Muscle of arm (tissue), 14 donors: ENCODE measurements around the gene BBLN. TPM values are rescaled to one million over a fixed set of nuclear protein-coding genes. Genes with fewer than 3 reads are reported as not detected.
A peak's percentile ranks its signal among the peaks of the same experiment; 100 is the strongest.
"Not testable (repeated sequence)": the region's sequence is repeated elsewhere in the genome, so short reads cannot be mapped to it uniquely, and the experiment has no call there.

Experiments
- DNase-seq: peaks from one replicate; pipeline ENCODE4 v3.0.0-alpha.2; 2013
- long read RNA-seq, 11 donors: transcript quantifications; one replicate each; lab custom pipeline, GENCODE V29; 2026
- polyA plus RNA-seq, 12 donors: library from polyadenylated mRNA; unstranded; fragments of 120-200 nt; gene quantifications; one replicate each; pipeline ENCODE4 v1.2.1, GENCODE V29; 2013; ENCODE audit not compliant: insufficient read length in 12 of 12

The BBLN gene, protein sequence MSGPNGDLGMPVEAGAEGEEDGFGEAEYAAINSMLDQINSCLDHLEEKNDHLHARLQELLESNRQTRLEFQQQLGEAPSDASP
- 10 to 100 TPM in 11 of 12 donors, not detected in 1; 16.6 to 61.6 (median 22.2) TPM for polyA plus RNA-seq
- long read RNA-seq, donor 1, transcript C9orf16-201 (2 exons, 713 nt), result major isoform, 42 of 42 reads
- long read RNA-seq, donor 1, partial matches to known transcripts, result 0 of 42 reads
- long read RNA-seq, donor 1, other reads (novel, unspliced or antisense), result 0 of 42 reads
- long read RNA-seq, donor 2, transcript C9orf16-201 (2 exons, 713 nt), result major isoform, 23 of 23 reads
- long read RNA-seq, donor 2, partial matches to known transcripts, result 0 of 23 reads
- long read RNA-seq, donor 2, other reads (novel, unspliced or antisense), result 0 of 23 reads
- long read RNA-seq, donor 3, transcript C9orf16-201 (2 exons, 713 nt), result major isoform, 14 of 20 reads
- long read RNA-seq, donor 3, partial matches to known transcripts, result 6 of 20 reads
- long read RNA-seq, donor 3, other reads (novel, unspliced or antisense), result 0 of 20 reads
- long read RNA-seq, donor 4, transcript C9orf16-201 (2 exons, 713 nt), result major isoform, 11 of 11 reads
- long read RNA-seq, donor 4, partial matches to known transcripts, result 0 of 11 reads
- long read RNA-seq, donor 4, other reads (novel, unspliced or antisense), result 0 of 11 reads
- long read RNA-seq, donor 5, result 0 reads
- long read RNA-seq, donor 6, transcript C9orf16-201 (2 exons, 713 nt), result major isoform, 18 of 18 reads
- long read RNA-seq, donor 6, partial matches to known transcripts, result 0 of 18 reads
- long read RNA-seq, donor 6, other reads (novel, unspliced or antisense), result 0 of 18 reads
- long read RNA-seq, donor 7, transcript C9orf16-201 (2 exons, 713 nt), result major isoform, 16 of 16 reads
- long read RNA-seq, donor 7, partial matches to known transcripts, result 0 of 16 reads
- long read RNA-seq, donor 7, other reads (novel, unspliced or antisense), result 0 of 16 reads
- long read RNA-seq, donor 8, transcript C9orf16-201 (2 exons, 713 nt), result major isoform, 28 of 28 reads
- long read RNA-seq, donor 8, partial matches to known transcripts, result 0 of 28 reads
- long read RNA-seq, donor 8, other reads (novel, unspliced or antisense), result 0 of 28 reads
- long read RNA-seq, donor 9, transcript C9orf16-201 (2 exons, 713 nt), result major isoform, 20 of 47 reads
- long read RNA-seq, donor 9, partial matches to known transcripts, result 19 of 47 reads
- long read RNA-seq, donor 9, other reads (novel, unspliced or antisense), result 8 of 47 reads
- long read RNA-seq, donor 10, transcript C9orf16-201 (2 exons, 713 nt), result major isoform, 18 of 40 reads
- long read RNA-seq, donor 10, partial matches to known transcripts, result 15 of 40 reads
- long read RNA-seq, donor 10, other reads (novel, unspliced or antisense), result 7 of 40 reads
- long read RNA-seq, donor 11, transcript C9orf16-201 (2 exons, 713 nt), result major isoform, 19 of 19 reads
- long read RNA-seq, donor 11, partial matches to known transcripts, result 0 of 19 reads
- long read RNA-seq, donor 11, other reads (novel, unspliced or antisense), result 0 of 19 reads

DNA sequence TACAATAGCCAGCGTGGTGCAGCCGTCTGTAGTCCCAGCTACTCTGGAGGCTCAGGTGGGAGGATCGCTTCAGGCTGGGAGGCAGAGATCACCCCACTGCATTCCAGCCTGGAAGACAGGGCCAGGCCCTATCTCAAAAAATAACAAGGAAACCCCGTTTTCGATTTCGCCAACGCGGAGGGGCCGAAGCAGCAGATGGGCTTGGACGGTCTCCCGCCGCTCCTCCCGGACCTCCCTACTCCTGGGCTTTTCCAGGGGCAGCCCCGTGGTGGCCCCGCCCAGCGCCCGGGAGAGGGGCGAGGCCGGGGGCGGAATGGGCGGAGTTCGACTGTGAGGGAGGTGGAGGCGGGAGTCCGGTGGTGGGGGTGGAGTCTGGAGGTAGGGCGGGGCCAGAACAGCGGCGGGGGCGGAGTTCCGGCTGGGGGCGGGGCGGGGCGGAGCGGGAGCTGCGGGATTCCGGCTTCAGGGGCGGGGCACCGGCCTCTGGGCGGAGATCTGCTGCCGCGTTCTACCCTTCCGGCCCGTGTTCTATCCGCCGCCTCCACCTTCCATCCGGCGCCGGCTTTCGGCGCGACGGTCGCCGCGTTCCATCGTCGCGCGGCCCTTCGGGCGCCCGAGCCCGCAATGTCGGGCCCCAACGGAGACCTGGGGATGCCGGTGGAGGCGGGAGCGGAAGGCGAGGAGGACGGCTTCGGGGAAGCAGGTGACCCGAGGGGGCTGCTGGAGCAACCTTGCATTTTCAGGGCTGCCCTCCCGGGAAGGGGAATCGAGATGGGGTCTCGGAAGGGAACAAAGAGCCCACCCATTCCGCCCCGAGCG lies at the start of gene BBLN:
Gene BBLN (plus strand): TSS at position 482 of the 819 bp plus-strand sequence. CDS start 143 bp downstream, at position 625.
- DNase-seq, result peak; percentile 93

DNA sequence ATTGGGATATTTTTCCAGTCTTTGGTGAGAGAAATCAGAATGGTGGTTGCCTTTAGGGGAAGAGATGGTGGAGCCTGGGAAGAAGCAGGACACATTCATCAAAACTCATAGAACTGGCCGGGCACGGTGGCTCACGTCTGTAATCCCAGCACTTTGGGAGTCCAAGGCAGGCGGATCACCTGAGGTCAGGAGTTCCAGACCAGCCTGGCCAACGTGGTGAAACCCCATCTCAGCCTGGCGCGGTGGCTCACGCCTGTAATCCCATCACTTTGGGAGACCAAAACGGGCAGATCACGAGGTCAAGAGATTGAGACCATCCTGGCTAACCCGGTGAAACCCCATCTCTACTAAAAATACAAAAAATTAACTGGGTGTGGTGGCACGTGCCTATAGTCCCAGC lies 48.3 kb upstream of the BBLN start:
- not testable (repeated sequence) for DNase-seq

DNA sequence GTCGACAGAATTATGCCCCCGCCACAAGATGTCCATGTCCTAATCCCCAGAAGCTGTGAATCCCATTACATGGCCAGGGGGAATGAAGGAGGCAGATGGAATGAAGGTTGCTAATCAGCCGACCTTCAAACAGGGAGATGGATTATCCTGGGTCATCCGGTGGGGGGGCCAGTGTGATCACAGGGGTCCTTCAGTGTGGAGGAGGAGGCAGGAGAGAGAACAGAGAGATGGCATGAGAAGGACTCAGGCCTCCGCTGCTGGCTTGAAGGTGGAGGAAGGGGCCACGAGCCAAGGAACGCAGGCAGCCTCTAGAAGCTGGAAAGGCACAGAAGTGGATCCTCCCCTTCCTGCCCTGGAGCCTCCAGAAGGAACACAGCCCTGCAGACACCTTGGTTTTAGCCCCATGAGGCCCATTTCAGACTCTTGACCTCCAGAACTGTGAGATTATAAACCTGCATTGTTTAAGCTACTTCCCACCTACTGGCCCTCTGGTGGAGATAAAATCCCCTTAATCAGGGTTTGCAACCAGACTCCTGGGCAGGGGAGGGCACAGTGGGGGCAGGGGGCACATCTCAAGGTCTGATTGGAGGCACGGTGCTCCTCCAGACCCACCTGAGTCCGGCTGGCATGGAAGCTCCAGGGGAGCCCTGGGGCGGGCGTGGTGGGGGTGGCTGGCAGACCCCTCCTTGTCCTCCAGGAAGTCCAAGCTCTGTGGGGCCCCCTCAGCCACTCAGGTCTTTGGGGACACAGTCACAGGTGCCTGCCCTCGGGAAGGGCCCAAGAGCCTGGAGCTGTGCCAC lies 46.3 kb upstream of the BBLN start:
- no peak for DNase-seq

DNA sequence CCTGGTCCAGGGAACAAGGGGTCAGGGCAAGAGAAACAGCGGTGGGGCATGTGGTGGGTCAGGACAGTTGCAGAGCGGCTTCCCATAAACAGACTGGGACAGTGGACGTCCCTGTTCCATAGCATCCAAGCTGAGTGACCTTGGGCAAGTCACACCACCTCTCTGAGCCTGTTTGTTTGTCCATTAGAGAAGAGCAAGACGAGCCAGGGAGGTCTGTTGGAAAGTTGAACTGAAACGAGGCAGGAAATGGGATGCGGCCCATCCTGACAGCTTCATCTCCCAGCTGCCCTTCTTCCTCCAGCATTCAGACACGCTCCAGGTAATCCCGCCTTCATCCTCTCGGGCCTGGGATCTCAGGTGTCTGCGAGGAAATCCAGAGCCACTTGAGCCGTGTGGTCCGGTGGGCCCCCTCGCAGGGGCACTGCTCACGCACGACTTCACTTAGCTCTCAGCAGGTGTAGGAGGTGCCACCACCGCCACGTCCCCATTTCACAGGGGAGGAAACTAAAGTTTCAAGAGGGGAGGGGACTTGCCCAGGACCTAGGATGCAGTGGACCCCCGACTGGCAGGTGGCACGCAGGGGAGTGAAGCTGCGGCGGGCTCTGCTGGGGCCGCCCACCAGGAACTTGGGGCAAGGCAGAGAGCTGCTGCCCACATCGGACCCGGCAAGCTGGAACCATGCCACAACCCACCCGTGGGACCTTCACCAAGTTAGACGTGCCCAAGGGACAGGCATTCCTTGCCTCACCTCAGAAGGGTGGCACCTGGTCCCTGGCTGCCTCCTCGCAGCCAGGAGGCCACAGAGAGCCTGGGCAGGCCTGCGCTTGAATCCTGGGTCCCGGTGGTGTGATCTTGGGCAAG lies 45.5 kb upstream of the BBLN start:
- DNase-seq, result no peak

DNA sequence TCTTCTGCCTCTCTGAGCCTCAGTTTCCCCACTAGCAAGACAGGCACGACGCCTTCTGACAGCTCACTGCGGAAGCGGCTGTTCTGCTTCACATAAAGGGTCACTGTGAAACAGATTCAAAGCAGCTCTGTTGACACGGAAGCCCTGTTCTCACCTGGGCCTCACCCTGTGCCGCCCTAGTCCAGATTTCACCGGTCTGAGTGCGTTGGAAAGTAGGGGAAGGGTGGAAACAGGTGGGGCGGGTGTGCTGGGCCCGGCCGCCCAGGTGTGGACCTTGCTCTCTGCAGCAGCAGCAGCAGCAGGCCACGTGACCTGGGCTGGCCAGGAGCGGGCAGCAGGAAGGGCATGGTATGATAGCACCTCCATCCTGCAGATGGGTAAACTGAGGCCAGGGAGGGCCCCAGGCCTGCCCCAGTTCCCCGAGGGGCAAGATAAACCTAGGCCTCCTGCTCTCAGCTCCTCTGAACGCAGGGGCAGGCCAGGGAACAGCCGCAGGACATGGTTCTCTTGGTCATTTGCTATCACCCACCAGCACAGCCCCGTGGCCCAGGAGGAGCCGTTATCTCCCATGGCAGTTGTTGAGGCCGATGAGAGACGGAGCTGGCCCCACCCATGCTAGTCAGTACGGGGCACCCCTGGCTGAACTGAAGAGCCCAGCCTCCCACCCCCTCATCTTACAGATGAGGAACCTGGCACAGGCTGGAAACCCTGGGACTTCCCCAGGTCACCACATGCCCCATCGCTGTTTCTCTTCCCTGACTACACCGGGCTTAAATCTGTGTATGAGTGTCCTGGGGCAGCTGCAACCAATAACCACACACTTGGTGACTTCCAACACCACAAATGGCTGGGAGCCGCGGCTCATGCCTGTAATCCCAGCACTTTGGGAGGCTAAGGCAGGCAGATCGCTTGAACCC lies 44.6 kb upstream of the BBLN start:
- DNase-seq, result no peak

DNA sequence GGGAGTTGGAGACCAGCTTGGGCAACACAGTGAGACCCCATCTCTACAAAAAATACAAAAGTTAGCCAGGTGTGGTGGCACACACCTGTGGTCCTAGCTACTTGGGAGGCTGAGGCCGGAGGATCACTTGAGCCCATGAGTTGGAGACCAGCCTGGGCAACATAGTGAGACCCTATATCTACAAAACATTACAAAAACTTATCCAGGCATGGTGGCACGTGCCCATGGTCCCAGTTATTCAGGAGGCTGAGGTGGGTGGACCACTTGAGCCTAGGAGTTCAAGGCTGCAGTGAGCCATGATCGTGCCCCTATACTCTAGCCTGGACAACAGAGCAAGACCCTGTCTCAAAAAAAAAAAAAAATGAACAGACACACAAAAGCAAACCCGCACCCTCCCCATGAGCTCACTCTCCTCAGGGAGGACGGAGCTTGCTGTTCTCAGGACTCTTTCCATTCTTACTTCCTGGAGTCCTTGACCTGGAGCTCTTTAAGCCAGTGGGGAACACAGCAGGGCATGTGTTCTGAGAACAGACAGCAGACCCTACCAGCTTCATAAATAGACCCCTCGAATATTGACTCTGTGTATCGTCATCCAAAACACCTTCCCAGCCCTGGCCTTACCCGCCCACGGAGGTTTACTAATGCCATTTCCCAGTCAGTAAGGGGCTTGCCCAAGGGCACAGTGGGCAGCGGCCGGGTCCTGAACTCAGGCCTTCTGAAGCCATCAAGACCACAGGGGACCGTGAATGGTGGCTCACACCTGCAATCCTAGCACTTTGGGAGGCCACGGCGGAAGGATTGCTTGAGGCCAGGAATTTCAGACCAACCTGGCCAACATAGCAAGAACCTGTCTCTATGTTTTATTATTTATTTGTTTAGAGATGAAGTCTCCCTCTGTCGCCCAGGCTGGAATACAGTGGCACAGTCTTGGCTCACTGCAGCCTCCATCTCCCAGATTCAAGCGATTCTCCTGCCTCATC lies 43.7 kb upstream of the BBLN start:
- no peak for DNase-seq

DNA sequence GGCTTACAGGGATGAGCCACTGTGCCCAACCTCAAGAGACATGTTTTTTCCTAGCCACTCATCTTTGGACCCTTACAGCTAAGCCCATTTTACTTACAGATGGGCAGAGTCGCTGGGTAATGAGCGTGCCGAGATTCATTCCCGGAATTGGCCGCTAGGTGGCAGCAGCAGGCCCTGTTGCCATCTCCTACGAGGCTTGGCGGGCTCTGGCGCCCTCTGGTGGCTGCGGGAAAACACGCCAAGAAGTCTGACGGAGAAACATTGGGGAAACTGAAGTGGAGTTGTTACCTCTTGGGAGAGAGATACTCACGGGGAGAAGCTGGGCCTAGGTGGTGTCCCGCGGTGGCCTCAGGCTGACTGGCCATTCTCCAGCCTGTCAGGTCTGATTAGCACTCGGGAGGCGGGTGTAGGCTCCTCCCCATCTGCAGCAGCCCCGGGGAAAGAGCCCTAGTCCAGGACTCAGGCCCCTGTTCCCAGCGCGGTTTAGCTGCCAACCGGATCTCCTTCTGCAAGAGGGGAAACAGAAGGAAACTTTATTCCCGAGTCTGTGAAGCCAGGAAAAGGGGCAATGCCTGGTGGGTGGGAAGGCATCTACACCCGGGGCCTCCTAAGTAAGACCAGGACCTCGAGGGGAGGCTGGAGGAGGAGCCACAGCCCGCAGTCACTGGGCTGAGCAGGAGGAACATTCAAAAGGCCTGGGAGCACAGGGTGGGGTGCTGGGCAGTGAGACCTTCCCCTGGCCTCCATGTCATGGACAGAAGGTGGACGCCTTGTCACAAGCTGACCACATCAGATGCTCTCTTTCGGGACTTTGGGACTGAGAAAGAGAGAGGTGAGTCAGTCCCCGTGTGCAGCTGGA lies 42.2 kb upstream of the BBLN start:
- peak; percentile 92 for DNase-seq

DNA sequence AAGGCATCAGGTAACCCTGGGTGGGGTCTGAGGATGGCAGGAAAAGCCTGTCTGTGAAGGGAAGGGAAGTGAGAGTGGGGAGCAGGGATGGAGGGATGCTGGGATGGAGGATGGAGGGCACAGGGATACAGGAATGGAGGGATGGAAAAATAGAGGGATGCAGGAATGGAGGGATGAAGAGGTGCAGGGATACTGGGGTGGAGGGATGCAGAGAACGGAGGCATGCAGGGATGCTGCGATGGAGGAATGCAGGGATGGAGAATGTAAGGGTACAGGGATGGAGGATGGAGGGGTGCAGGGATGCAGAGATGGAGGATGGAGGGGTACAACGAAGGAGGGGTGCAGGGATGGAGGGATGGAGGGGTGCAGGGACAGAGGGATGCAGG lies 41.6 kb upstream of the BBLN start:
- no peak for DNase-seq

DNA sequence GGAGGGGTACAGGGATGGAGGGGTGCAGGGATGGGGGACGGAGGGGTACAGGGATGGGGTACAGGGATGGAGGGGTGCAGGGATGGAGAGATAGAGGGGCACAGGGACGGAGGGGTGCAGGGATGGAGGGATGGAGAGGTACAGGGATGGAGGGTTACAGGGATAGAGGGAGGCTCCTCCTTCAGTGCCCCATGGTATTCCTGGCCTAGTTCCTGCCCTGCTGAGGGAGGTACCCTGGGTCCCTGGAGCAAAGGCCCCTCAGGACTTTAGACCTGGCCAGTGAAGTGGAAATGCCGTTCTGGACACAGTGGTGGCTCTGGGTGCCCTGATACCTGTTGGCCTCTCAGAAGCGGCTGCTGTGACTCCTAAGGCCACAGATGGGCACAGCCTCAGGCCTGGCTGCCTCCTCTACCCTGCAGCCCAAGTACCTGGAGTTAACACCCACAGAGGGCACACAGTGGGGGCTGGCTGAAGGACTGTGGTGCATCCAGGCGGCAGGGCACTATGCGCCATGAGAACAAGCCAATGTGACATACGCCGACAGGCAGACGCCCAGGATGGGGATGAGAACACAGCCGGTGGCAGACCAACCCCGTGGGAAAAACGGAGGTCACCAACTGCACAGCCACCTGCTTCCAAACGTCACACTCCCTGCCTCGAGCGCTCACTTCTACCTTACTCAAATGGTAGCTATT lies 40.9 kb upstream of the BBLN start:
- no peak for DNase-seq

DNA sequence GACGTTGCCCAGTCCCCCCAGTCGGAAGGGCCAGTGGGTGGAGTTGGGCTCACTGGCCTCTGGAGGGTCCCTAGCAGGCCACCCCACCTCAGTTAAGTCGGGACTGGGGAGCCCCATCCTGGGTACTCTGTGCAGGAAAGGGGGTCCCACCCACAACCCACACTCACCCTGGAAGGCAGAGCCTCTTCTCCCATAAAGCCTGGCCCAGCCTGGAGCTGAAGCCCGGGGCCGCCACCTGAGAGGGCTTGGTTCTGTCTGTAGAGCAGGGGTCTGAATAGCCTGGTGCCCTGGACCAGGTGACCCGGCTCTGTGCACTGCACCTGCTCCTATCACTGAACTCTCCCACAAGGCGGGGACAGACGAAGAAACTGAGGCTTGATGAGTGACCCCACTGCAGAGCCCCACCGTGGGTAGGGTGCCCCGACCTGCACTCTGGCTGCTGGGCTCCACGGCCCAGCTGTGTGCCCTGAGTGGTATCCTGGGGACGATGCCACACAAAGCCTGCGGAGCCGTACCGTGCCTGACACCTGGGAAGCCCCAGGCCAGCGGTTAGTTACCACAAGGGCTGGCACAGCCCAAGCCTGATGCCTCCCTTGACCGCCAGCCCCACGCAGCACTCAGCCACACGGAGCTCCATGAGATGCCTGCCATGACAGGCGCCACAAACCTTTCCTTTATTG lies 39.9 kb upstream of the BBLN start:
- no peak for DNase-seq

DNA sequence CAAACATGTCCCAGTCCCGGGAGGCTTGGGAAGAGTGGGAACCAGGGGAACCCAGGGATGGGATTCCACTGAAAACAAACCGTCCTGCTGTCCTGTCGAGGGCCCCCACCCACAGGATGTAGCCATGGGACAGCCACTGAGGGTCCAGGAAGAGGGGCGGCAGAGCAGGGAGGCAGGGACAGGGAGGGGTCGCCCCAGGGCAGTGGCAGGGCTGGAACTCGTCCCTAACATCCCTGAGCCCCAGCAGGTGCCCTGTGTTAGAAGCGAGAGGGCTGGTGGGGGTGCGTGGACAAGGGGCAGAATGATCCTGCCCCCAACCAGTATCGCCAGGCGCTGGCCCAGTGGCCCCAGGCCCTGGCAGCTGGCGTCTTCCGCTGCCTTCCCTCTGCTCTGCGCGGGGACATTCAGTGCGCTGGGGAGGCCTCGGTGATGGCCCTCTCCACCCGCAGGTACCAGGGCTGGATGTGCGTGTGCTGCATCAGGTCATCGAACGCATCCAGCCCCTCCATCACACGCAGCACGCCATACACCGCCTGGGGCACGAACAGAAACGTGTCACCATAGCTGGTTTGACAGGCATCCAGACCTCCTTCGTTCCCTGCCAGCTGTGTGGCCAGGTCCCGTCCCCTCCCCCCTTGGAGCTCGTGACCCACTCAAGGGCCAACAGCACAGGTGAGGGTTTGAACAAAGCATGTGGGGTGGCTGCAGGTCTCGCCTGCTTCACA lies 39.2 kb upstream of the BBLN start:
- no peak for DNase-seq

DNA sequence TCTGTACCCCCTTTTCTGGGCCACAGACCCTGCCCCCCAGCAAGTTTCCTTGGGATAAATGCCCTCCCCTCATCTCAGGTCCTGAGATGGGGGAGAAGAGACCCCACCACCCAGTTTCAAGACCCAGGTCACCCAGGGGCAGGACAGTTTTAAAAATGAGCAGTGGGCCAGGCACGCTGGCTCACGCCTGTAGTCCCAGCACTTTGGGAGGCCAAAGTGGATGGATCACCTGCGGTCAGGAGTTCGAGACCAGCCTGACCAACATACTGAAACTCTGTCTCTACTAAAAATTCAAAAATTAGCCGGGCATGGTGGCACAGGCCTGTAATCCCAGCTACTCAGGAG lies 38.6 kb upstream of the BBLN start:
- no peak for DNase-seq
